Measurements from ENCODE around the gene SIRPD. TPM values are rescaled to one million over a fixed set of nuclear protein-coding genes. Genes with fewer than 3 reads are reported as not detected.
A peak's percentile ranks its signal among the peaks of the same experiment; 100 is the strongest.
"Not testable (repeated sequence)": the region's sequence is repeated elsewhere in the genome, so short reads cannot be mapped to it uniquely, and the experiment has no call there.

Gene SIRPD
- not detected in 2 replicates for total RNA-seq (2014; rRNA removed; shearing (Covaris generic))
- polyA plus RNA-seq (2015; cell fraction: cytosol; rRNA removed): not detected in 2 replicates
- not detected in 2 replicates for polyA plus RNA-seq (2015; cell fraction: nucleus; rRNA removed)

DNA sequence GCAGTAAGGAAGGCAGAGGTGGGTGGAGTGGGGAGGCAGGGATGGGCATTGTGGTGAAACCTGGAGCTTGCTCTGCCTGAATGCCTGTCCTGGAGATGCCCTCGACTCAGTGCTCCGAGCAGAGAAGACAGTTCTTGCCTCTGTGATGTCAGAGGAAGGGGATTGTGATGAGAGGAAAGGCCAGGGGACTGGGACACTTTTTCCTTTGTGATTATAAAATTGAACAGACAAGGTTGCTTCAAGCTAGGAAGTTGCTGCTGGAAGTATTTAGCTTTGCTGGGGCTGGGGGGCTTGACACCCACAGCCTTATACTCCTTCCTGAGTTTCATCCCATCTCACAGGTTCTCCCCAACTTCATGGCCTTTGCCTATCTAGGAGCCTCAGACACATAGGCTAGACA is at the start of gene SIRPD:
TSS of gene SIRPD (minus strand) at position 101 of the 400 bp plus-strand sequence. CDS start at position 49, 52 bp downstream.
- no peak for DNase-seq (ENCODE audit: low read depth, low spot score)
- in situ Hi-C loops (cut with HindIII; ENCODE audit: low pct_unique_long_range_greater_than_20kb, low sequenced_read_pairs): no loop called here

- in situ Hi-C loops (cut with HindIII; ENCODE audit: low pct_unique_long_range_greater_than_20kb, low sequenced_read_pairs): no loop called here
- DNase-seq (ENCODE audit: low read depth, low spot score): no peak
Measured at GRCh38 chr20:1600736-1601135, 43.2 kb upstream of the SIRPD start.

DNA sequence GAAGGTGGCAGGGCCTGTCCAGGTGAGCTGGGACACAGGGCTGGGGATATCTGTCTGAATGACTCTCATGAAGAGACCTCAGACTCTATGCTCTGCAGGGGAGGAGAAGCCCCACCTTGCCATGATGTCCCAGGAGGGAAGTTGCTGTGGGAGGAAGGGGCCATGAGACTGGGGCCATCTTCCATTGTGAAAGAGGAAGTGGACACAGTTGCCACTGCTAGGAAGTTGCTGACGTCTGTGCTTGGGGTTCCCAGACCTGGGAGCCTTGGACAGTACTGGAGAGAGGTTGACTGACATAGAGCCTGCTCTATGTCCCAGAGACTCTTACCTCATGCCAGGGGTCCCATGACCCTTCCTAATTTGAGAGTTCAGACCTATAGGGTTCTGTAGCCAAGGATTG is 37.8 kb upstream of the SIRPD start:
- in situ Hi-C loops (cut with HindIII; ENCODE audit: low pct_unique_long_range_greater_than_20kb, low sequenced_read_pairs): no loop called here
- DNase-seq (ENCODE audit: low read depth, low spot score): no peak

- DNase-seq (ENCODE audit: low read depth, low spot score): no peak
- in situ Hi-C loops (cut with HindIII; ENCODE audit: low pct_unique_long_range_greater_than_20kb, low sequenced_read_pairs): no loop called here
Measured at GRCh38 chr20:1588533-1589460, 31.3 kb upstream of the SIRPD start.

GRCh38 chr20:1587781-1588532 is 30.5 kb upstream of the SIRPD start:
- in situ Hi-C loops (cut with HindIII; ENCODE audit: low pct_unique_long_range_greater_than_20kb, low sequenced_read_pairs): no loop called here
- no peak for DNase-seq (ENCODE audit: low read depth, low spot score)

GRCh38 chr20:1579488-1579887 is 22.0 kb upstream of the SIRPD start:
- no peak for DNase-seq (ENCODE audit: low read depth, low spot score)
- in situ Hi-C loops (cut with HindIII; ENCODE audit: low pct_unique_long_range_greater_than_20kb, low sequenced_read_pairs): no loop called here

- in situ Hi-C loops (cut with HindIII; ENCODE audit: low pct_unique_long_range_greater_than_20kb, low sequenced_read_pairs): no loop called here
- DNase-seq (ENCODE audit: low read depth, low spot score): peak; percentile 0
Measured at GRCh38 chr20:1577906-1578305, 20.4 kb upstream of the SIRPD start.

DNA sequence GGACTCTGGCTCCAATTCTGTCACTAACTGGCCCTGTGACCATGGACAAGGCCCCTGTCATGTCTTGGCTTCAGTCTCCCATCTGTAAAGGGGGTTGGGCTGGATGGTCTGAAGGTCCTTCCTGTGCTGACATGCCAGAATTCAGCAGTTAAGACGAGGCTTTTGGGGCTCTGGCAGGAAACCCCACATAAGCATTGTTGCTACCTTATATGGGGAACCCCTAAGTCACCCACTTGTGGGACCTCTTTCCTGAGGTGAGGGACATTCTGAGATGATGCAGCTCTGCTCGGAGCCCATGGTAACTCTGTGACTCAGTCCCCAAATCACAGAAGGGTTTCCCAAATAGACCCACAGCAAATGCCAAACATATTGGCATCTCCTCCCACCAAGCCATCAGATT is 19.8 kb upstream of the SIRPD start:
- in situ Hi-C loops (cut with HindIII; ENCODE audit: low pct_unique_long_range_greater_than_20kb, low sequenced_read_pairs): not testable (repeated sequence)
- peak; percentile 0 for DNase-seq (ENCODE audit: low read depth, low spot score)

DNA sequence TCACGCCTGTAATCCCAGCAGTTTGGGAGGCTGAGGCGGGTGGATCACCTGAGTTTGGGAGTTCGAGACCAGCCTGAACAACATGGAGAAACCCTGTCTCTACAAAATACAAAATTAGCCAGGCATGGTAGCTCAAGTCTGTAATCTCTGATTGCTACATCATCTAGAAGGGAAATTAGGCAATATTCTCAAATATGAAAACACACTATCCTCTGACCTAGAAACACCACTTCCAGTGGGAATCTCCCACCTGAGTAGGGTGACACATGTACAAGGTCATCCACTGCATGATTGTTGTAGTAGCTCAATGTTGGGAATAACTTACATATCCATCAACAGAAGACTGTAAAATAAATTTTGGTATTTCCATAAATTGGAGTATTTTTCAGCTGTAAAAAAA is 19.1 kb upstream of the SIRPD start:
- DNase-seq (ENCODE audit: low read depth, low spot score): peak; percentile 0
- in situ Hi-C loops (cut with HindIII; ENCODE audit: low pct_unique_long_range_greater_than_20kb, low sequenced_read_pairs): no loop called here

- in situ Hi-C loops (cut with HindIII; ENCODE audit: low pct_unique_long_range_greater_than_20kb, low sequenced_read_pairs); DNase-seq (ENCODE audit: low read depth, low spot score): not testable (repeated sequence)
Measured at GRCh38 chr20:1576003-1576402, 18.5 kb upstream of the SIRPD start.

DNA sequence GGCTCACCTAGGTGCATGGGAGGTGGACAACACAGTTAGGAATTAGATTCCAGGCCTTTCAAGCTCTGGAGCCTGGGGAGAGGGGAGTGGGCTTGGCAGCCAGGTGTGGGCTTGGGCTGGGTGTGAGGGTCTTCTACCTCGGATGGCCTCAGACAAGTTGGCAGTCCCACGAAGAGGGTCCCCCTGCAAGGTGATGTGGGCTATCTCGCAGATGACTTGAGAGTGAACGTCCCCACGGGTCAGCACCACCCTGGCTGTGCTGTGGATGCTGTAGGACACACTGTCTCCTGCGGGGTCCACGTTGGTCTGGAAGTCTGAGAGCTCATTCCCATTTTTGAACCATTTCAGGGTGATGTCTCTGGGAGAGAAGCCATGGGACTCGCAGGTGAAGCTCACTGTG is 14.1 kb upstream of the SIRPD start:
- DNase-seq (ENCODE audit: low read depth, low spot score); in situ Hi-C loops (cut with HindIII; ENCODE audit: low pct_unique_long_range_greater_than_20kb, low sequenced_read_pairs): not testable (repeated sequence)

GRCh38 chr20:1569415-1569881 is 11.9 kb upstream of the SIRPD start:
- in situ Hi-C loops (cut with HindIII; ENCODE audit: low pct_unique_long_range_greater_than_20kb, low sequenced_read_pairs): no loop called here
- peak; percentile 30 for DNase-seq (ENCODE audit: low read depth, low spot score)

DNA sequence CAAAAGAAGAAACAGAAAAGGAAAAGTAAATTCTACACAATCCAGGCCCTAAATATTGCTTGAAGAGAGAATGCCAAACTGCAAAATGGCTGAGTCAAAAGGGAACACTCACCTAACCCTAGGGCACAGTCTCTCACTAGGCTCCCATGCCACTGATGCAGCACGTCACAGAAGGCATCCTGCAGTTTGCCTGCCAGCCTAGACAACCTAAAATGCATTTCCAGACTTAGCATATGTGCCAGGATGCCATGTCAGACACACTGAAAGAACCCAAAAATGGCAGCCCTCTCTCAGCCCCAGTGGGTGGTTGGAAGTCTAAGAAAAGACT is 10.6 kb upstream of the SIRPD start:
- no peak for DNase-seq (ENCODE audit: low read depth, low spot score)

GRCh38 chr20:1567392-1568162 is 10.1 kb upstream of the SIRPD start:
- in situ Hi-C loops (cut with HindIII; ENCODE audit: low pct_unique_long_range_greater_than_20kb, low sequenced_read_pairs): no loop called here
- DNase-seq (ENCODE audit: low read depth, low spot score): no peak

More for the DNA sequence above, 10.6 kb upstream of the SIRPD start:
- in situ Hi-C loops (cut with HindIII; ENCODE audit: low pct_unique_long_range_greater_than_20kb, low sequenced_read_pairs): no loop called here

GRCh38 chr20:1566701-1567100 is 9.2 kb upstream of the SIRPD start:
- DNase-seq (ENCODE audit: low read depth, low spot score): no peak

DNA sequence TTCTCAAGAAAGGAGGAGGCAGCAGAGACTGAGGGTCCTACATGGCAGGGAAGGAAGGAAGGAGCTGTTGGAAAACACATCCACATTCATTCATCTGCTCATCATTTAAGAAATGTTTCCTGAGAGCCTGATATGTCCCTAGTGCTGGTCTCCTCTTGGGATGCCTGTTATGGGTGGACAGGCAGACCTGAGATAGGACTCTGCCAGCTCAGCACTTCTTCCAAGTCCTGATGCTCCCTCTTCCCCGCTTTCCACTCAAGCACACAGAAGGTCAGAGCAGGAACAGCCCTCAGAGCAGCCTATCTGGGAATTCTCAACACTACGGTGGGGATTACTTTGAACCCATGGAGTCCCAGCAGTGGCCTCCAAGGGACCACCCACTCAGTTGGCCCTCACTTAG is 8.0 kb upstream of the SIRPD start:
- in situ Hi-C loops (cut with HindIII; ENCODE audit: low pct_unique_long_range_greater_than_20kb, low sequenced_read_pairs): no loop called here
- DNase-seq (ENCODE audit: low read depth, low spot score): no peak

More at GRCh38 chr20:1566701-1567100, 9.2 kb upstream of the SIRPD start:
- in situ Hi-C loops (cut with HindIII; ENCODE audit: low pct_unique_long_range_greater_than_20kb, low sequenced_read_pairs): no loop called here

DNA sequence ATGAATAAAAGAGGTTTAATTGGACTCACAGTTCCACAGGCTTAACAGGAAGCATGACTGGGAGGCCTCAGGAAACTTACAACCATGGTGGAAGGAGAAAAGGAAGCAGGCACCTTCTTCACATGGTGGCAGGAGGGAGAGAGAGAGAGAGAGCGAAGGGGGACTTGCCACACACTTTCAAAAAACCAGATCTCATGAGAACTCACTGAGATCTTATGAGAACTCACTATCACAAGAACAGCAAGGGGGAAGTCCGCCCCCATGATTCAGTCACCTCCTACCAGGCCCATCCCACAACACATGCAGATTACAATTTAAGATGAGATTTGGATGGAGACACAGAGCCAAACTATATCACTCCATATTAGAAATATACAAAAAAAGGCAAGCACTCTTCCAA is 6.1 kb upstream of the SIRPD start:
- in situ Hi-C loops (cut with HindIII; ENCODE audit: low pct_unique_long_range_greater_than_20kb, low sequenced_read_pairs): no loop called here
- DNase-seq (ENCODE audit: low read depth, low spot score): no peak

DNA sequence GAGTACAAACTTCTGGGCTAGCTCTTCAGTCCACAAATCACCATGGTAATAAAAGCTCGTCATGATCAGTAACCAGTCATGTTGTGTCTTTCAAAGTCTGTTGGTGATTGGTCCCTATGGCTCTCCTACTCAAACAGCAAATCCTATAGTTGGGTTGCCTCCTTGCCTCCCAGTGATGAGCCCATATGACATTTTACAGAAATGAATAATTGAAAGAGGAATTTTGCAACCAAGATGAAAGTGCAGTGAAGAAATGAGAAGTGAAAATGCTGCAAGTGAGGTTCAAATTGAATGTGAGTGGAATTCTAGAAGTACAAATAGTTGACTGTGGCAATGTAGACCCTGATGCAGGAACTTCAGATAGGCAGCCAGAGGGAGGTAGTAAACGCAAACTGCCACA is 5.1 kb upstream of the SIRPD start:
- no peak for DNase-seq (ENCODE audit: low read depth, low spot score)
- in situ Hi-C loops (cut with HindIII; ENCODE audit: low pct_unique_long_range_greater_than_20kb, low sequenced_read_pairs): no loop called here
